ENCODE measurements around the gene UNC50. TPM values are rescaled to one million over a fixed set of nuclear protein-coding genes. Genes with fewer than 3 reads are reported as not detected.

The UNC50 gene
- polyA plus RNA-seq, 1 donor from 2014 or later: 111 TPM

DNA sequence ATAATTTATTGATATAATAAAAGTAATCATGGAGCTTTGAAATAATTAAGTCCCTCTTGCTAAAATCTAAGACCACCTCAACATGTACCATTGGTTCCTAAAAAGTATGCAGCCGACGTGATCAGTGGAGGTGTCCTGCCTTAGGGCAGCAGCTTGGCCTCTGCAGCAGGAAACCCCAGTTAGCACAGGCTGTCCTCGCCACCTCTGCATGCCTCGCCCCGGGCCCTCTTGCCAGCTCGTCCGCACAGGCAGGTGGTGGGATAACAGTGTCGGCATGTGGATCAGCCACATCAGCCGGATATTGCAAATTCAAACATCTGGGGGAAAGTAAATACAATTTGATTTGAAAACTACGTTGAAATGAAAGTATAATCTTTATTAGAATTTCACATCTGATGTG, 23.0 kb upstream of the UNC50 start:
- no peak overlapping the region for H3K27ac ChIP-seq (ENCODE audit: low read length)
- no peak overlapping the region for H3K9ac ChIP-seq (ENCODE audit: low read length)
- H3K4me3 ChIP-seq (ENCODE audit: low read length): no peak overlapping the region
- H3K36me3 ChIP-seq (ENCODE audit: insufficient read depth, low read length): no peaks in the 10 kb centered on the region
- TF ChIP-seq REST (IDR thresholded peaks at IDR 0.05; ENCODE audit: borderline replicate concordance) (no peak), EZH2 (IDR thresholded peaks at IDR 0.05; ENCODE audit: borderline replicate concordance, insufficient read depth, low read length, poor library complexity, severe bottlenecking) (no peak), CTCF (IDR thresholded peaks at IDR 0.05; ENCODE audit: poor library complexity, severe bottlenecking) (no peak), MXI1 (conservative IDR thresholded peaks at IDR 0.05; ENCODE audit: poor library complexity, severe bottlenecking) (no peak), SMC3 (conservative IDR thresholded peaks at IDR 0.05; ENCODE audit: poor library complexity) (no peak), POLR2AphosphoS5 (IDR thresholded peaks at IDR 0.05) (no peak), TAF1 (IDR thresholded peaks at IDR 0.05; ENCODE audit: low read depth) (no peak), RAD21 (conservative IDR thresholded peaks at IDR 0.05) (no peak), EP300 (conservative IDR thresholded peaks at IDR 0.05; ENCODE audit: poor library complexity, severe bottlenecking) (no peak)
- H3K27me3 ChIP-seq (ENCODE audit: insufficient read depth, low read depth, low read length): no peaks in the 10 kb centered on the region
- no peaks in the 10 kb centered on the region for H3K9me2 ChIP-seq (ENCODE audit: insufficient read depth, low read length)
- H3K4me2 ChIP-seq (ENCODE audit: low read length): no peak overlapping the region
- H3K9me3 ChIP-seq (ENCODE audit: low read length): no peaks in the 10 kb centered on the region
- H3F3A ChIP-seq (ENCODE audit: insufficient read depth, low read length, poor library complexity, severe bottlenecking): no peaks in the 10 kb centered on the region
- H2AFZ ChIP-seq (ENCODE audit: low read depth, low read length): no peak overlapping the region
- H4K20me1 ChIP-seq (ENCODE audit: insufficient read depth): no peaks in the 10 kb centered on the region
- no peaks in the 10 kb centered on the region for H3K79me2 ChIP-seq (replicated peaks; ENCODE audit: insufficient read depth, low read length)

- Histone ChIP-seq H3K4me2 (ENCODE audit: low read length) (no peak overlapping the region), H3K27me3 (ENCODE audit: insufficient read depth, low read depth, low read length) (no peaks in the 10 kb centered on the region), H3K9me3 (ENCODE audit: low read length) (no peaks in the 10 kb centered on the region), H3K9me2 (ENCODE audit: insufficient read depth, low read length) (no peaks in the 10 kb centered on the region), H3K79me2 (replicated peaks; ENCODE audit: insufficient read depth, low read length) (no peaks in the 10 kb centered on the region), H3K27ac (ENCODE audit: low read length) (no peak overlapping the region), H3K4me3 (ENCODE audit: low read length) (no peak overlapping the region), H4K20me1 (ENCODE audit: insufficient read depth) (no peaks in the 10 kb centered on the region), H3F3A (ENCODE audit: insufficient read depth, low read length, poor library complexity, severe bottlenecking) (no peaks in the 10 kb centered on the region), H2AFZ (ENCODE audit: low read depth, low read length) (no peak overlapping the region), H3K9ac (ENCODE audit: low read length) (no peak overlapping the region), H3K36me3 (ENCODE audit: insufficient read depth, low read length) (no peaks in the 10 kb centered on the region)
- TF ChIP-seq MXI1 (conservative IDR thresholded peaks at IDR 0.05; ENCODE audit: poor library complexity, severe bottlenecking) (no peak), RAD21 (conservative IDR thresholded peaks at IDR 0.05) (no peak), POLR2AphosphoS5 (IDR thresholded peaks at IDR 0.05) (no peak), EP300 (conservative IDR thresholded peaks at IDR 0.05; ENCODE audit: poor library complexity, severe bottlenecking) (no peak), TAF1 (IDR thresholded peaks at IDR 0.05; ENCODE audit: low read depth) (no peak), REST (IDR thresholded peaks at IDR 0.05; ENCODE audit: borderline replicate concordance) (no peak), CTCF (IDR thresholded peaks at IDR 0.05; ENCODE audit: poor library complexity, severe bottlenecking) (no peak), SMC3 (conservative IDR thresholded peaks at IDR 0.05; ENCODE audit: poor library complexity) (no peak), EZH2 (IDR thresholded peaks at IDR 0.05; ENCODE audit: borderline replicate concordance, insufficient read depth, low read length, poor library complexity, severe bottlenecking) (no peak)
These were observed 21.7 kb upstream of the UNC50 start for GRCh38 chr2:98586551-98587140.

Measured in neural cell (in vitro differentiated cells).